Colonic mucosa (tissue), 4 donors: ENCODE results near the gene ZCCHC18. TPM values are rescaled to one million over a fixed set of nuclear protein-coding genes. Genes with fewer than 3 reads are reported as not detected.
"Not testable (repeated sequence)": the region's sequence is repeated elsewhere in the genome, so short reads cannot be mapped to it uniquely, and the experiment has no call there.

ENCODE experiments used
- DNase-seq: peaks from one replicate; pipeline ENCODE4 v3.0.0-alpha.2; 2020
- H3K27ac ChIP-seq: fragments of 200-600 bp; one replicate; pipeline ENCODE4 v1.8.0; 2021
- H3K27me3 ChIP-seq: fragments of 200-600 bp; one replicate; pipeline ENCODE4 v1.8.0; 2021
- H3K36me3 ChIP-seq: fragments of 200-600 bp; one replicate; pipeline ENCODE4 v1.8.0; 2021
- H3K4me1 ChIP-seq: fragments of 200-600 bp; one replicate; pipeline ENCODE4 v1.8.0; 2021; ENCODE audit warnings: mild to moderate bottlenecking
- H3K4me3 ChIP-seq: fragments of 200-600 bp; one replicate; pipeline ENCODE4 v1.8.0; 2021
- H3K9ac ChIP-seq, 2 donors: one replicate each; pipeline ENCODE4 v1.7.0; 2013; ENCODE audit warnings: control low read depth in 2 of 2, low read depth in 2 of 2, low read length in 2 of 2
- H3K9me3 ChIP-seq: fragments of 200-600 bp; one replicate; pipeline ENCODE4 v1.8.0; 2021
- CTCF ChIP-seq: fragments of 200-600 bp; IDR thresholded peaks from one replicate; pipeline ENCODE4 v1.8.0; 2022; ENCODE audit warnings: antibody characterized with exemption, mild to moderate bottlenecking
- intact Hi-C: fragments of 100-400 bp; cut with DNase I; formaldehyde crosslinking; loops from one replicate; pipeline ENCODE4 v1.14.1; 2022
- total RNA-seq, 2 donors: library from RNA; stranded (reverse); fragmentation: NEBNext Ultra II Directional in 1 of 2; extraction: Animal tissue kit (Norgen Biotek cat#: 25700) in 1 of 2; gene quantifications; one replicate each; pipeline ENCODE4 v1.2.1, GENCODE V29; 2021
- donor health status: healthy.
- donor health status: DM: no; HTN: no; CAD: no.
- donor health status: DM: no; HTN: no; CAD: no.

ZCCHC18 gene
- total RNA-seq, 2 donors from 2014 or later: 0.98 TPM; not detected in 1

GRCh38 chrX:104105330-104106262 lies 6.7 kb upstream of the ZCCHC18 start:
- H3K9ac ChIP-seq: no peak overlapping the region
- no peak overlapping the region for H3K27ac ChIP-seq
- H3K27me3 ChIP-seq: no peaks in the 10 kb centered on the region
- DNase-seq: no peak
- no peaks in the 10 kb centered on the region for H3K4me1 ChIP-seq
- TF ChIP-seq CTCF: no peak
- H3K9me3 ChIP-seq: no peaks in the 10 kb centered on the region
- intact Hi-C loops: no loop called here
- H3K36me3 ChIP-seq: no peaks in the 10 kb centered on the region
- no peak overlapping the region for H3K4me3 ChIP-seq

GRCh38 chrX:104108955-104109354 lies 3.4 kb upstream of the ZCCHC18 start:
- DNase-seq: no peak
- peaks cover 3% of the 10 kb centered on the region for H3K27me3 ChIP-seq
- H3K4me1 ChIP-seq: no peaks in the 10 kb centered on the region
- intact Hi-C loops: no loop called here
- H3K4me3 ChIP-seq: no peak overlapping the region
- no peak overlapping the region for H3K27ac ChIP-seq
- no peak overlapping the region for H3K9ac ChIP-seq
- TF ChIP-seq CTCF: no peak
- no peaks in the 10 kb centered on the region for H3K9me3 ChIP-seq
- no peaks in the 10 kb centered on the region for H3K36me3 ChIP-seq

- DNase-seq, H3K9me3 ChIP-seq, H3K27ac ChIP-seq, H3K27me3 ChIP-seq, intact Hi-C loops, H3K9ac ChIP-seq, H3K4me1 ChIP-seq, H3K36me3 ChIP-seq, H3K4me3 ChIP-seq: not testable (repeated sequence)
Measured at GRCh38 chrX:104110491-104111240, 1.7 kb upstream of the ZCCHC18 start.

GRCh38 chrX:104113222-104113965 lies 1.1 kb downstream of the ZCCHC18 start:
- DNase-seq: peak; percentile 49
- Histone ChIP-seq H3K27ac (no peak overlapping the region), H3K27me3 (peaks cover 3% of the 10 kb centered on the region), H3K9me3 (no peaks in the 10 kb centered on the region), H3K9ac (no peak overlapping the region), H3K4me1 (no peaks in the 10 kb centered on the region), H3K4me3 (peak overlapping the region; percentile 42), H3K36me3 (no peaks in the 10 kb centered on the region)
- TF ChIP-seq CTCF: peak; percentile 46
- intact Hi-C loops: no loop called here

- Histone ChIP-seq H3K4me1 (no peaks in the 10 kb centered on the region), H3K36me3 (no peaks in the 10 kb centered on the region), H3K9ac (no peak overlapping the region), H3K9me3 (no peaks in the 10 kb centered on the region), H3K27me3 (no peaks in the 10 kb centered on the region), H3K27ac (no peak overlapping the region), H3K4me3 (no peak overlapping the region)
- intact Hi-C loops: no loop called here
- no peak for DNase-seq
- TF ChIP-seq CTCF: no peak
Measured at GRCh38 chrX:104117759-104118158, 5.4 kb downstream of the ZCCHC18 start.
